Suprapubic skin (tissue), 4 donors: ENCODE results near the gene HNRNPA0. TPM values are rescaled to one million over a fixed set of nuclear protein-coding genes. Genes with fewer than 3 reads are reported as not detected.

Experiments used
- DNase-seq, 2 donors: peaks; one replicate each; pipeline ENCODE4 v3.0.0-alpha.2; 2019; ENCODE audit warnings: low spot score in 2 of 2
- H3K27ac ChIP-seq: fragments of 200-600 bp; sonication (generic); one replicate; pipeline ENCODE4 v1.5.1; 2019
- H3K27me3 ChIP-seq: fragments of 200-600 bp; sonication (generic); one replicate; pipeline ENCODE4 v1.5.1; 2019
- H3K36me3 ChIP-seq: fragments of 200-600 bp; sonication (generic); one replicate; pipeline ENCODE4 v1.5.1; 2019
- H3K4me1 ChIP-seq: fragments of 200-600 bp; sonication (generic); one replicate; pipeline ENCODE4 v1.5.1; 2019
- H3K4me3 ChIP-seq: fragments of 200-600 bp; sonication (generic); one replicate; pipeline ENCODE4 v1.5.1; 2019; ENCODE audit warnings: mild to moderate bottlenecking
- H3K9me3 ChIP-seq: fragments of 200-600 bp; sonication (generic); one replicate; pipeline ENCODE4 v1.5.1; 2019
- CTCF ChIP-seq, 2 donors: fragments of 200-600 bp in 1 of 2; fragments of 450-650 bp in 1 of 2; sonication (generic) in 1 of 2; IDR thresholded peaks; one replicate each; pipeline ENCODE4 v1.5.1; 2016 to 2019; ENCODE audit warnings: antibody characterized with exemption in 2 of 2, mild to moderate bottlenecking in 1 of 2, moderate library complexity in 1 of 2
- EP300 ChIP-seq: sonication (generic); formaldehyde crosslinking; IDR thresholded peaks from one replicate; pipeline ENCODE4 v1.6.1; 2017; ENCODE audit warnings: antibody characterized with exemption
- POLR2A ChIP-seq, 2 donors: fragments of 450-650 bp; IDR thresholded peaks; one replicate each; pipeline ENCODE4 v1.6.1; 2017; ENCODE audit warnings: antibody characterized with exemption in 2 of 2, mild to moderate bottlenecking in 2 of 2, moderate library complexity in 2 of 2
- POLR2AphosphoS5 ChIP-seq, 3 donors: sonication (generic); formaldehyde crosslinking; IDR thresholded peaks; one replicate each; pipeline ENCODE4 v1.6.1; 2017; ENCODE audit warnings: antibody characterized with exemption in 3 of 3
- WGBS: methylation state at CpG from one replicate; pipeline ENCODE4 v1.1.5; 2018; 5-methylcytosine and 5-hydroxymethylcytosine counted together
- total RNA-seq, 4 donors: library from RNA; depleted of rRNA; stranded (reverse); fragments of >200 nt; gene quantifications; one replicate each; pipeline ENCODE4 v1.1.0, GENCODE V29; 2016

The HNRNPA0 gene
- total RNA-seq, 4 donors from 2014 or later = 7.6 to 9.8 (median 8.7) TPM

DNA sequence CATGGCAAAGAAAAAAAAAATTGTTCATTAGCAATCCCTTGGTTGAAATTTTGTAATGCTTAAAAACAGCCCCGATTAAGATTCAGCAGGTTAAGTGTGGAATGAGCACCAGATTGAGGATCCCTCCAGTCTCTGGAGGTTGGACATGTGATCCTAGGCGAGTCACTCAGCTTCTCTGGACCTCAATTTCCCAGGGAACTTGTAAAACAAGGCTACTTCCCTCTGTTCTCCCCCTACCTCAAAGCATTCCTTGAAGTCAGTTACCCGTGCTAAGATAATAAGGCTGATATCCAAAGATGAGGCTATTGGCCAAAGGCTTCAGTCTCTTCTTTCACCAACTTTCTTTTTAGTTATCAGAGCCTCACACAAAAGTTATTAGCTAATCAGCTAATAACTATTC lies 21.2 kb downstream of the HNRNPA0 start:
- 87% methylated on average over 3 of the region's 3 CpGs for WGBS
- TF ChIP-seq CTCF (IDR thresholded peaks at IDR 0.05) (no peak), POLR2AphosphoS5 (IDR thresholded peaks at IDR 0.05) (no peak), POLR2A (IDR thresholded peaks at IDR 0.05) (no peak), EP300 (no peak)
- Histone ChIP-seq H3K9me3 (no peaks in the 10 kb centered on the region), H3K36me3 (no peaks in the 10 kb centered on the region), H3K4me3 (no peak overlapping the region), H3K4me1 (peaks cover 26% of the 10 kb centered on the region), H3K27me3 (no peaks in the 10 kb centered on the region), H3K27ac (no peak overlapping the region)
- DNase-seq = no peak

DNA sequence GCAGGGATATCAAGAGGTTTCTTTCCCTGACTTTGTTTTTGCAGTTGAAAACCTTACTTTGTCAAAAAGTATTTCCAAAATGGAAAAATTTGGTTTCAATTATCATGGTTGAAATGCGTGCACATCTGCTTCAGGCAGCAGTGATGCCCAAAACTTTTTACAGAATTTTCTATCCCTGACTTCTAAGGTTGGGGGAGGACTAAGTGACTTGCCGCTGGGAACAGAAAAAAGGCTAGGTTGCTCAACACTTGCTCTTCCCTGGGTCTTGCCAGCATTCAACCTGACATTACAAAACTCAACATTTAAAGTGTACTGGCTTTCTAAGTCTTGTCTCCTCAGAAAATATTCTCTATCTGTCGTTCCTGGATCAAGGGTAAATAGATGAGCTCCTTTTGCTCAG lies 23.0 kb downstream of the HNRNPA0 start:
- Histone ChIP-seq H3K27me3 (no peaks in the 10 kb centered on the region), H3K4me1 (peaks cover 19% of the 10 kb centered on the region), H3K9me3 (no peaks in the 10 kb centered on the region), H3K4me3 (no peak overlapping the region), H3K27ac (no peak overlapping the region), H3K36me3 (no peaks in the 10 kb centered on the region)
- TF ChIP-seq POLR2AphosphoS5 (IDR thresholded peaks at IDR 0.05) = no peak
- no peak for DNase-seq
- 57% methylated on average over 3 of the region's 3 CpGs for WGBS

GRCh38 chr5:137730336-137730735 lies 23.8 kb downstream of the HNRNPA0 start:
- H3K36me3 ChIP-seq = no peaks in the 10 kb centered on the region
- no peak overlapping the region for H3K27ac ChIP-seq
- TF ChIP-seq POLR2AphosphoS5 (IDR thresholded peaks at IDR 0.05) = no peak
- TF ChIP-seq EP300 = no peak
- no peak for TF ChIP-seq POLR2A (IDR thresholded peaks at IDR 0.05)
- H3K27me3 ChIP-seq = no peaks in the 10 kb centered on the region
- H3K9me3 ChIP-seq = no peaks in the 10 kb centered on the region
- DNase-seq = no peak
- no peak overlapping the region for H3K4me3 ChIP-seq
- H3K4me1 ChIP-seq = peaks cover 10% of the 10 kb centered on the region

GRCh38 chr5:137728048-137728447 lies 26.1 kb downstream of the HNRNPA0 start:
- Histone ChIP-seq H3K27ac (no peak overlapping the region), H3K36me3 (no peaks in the 10 kb centered on the region), H3K9me3 (no peaks in the 10 kb centered on the region), H3K27me3 (no peaks in the 10 kb centered on the region), H3K4me3 (no peak overlapping the region), H3K4me1 (peaks cover 2% of the 10 kb centered on the region)
- DNase-seq = no peak
- TF ChIP-seq EP300 (no peak), POLR2AphosphoS5 (IDR thresholded peaks at IDR 0.05) (no peak), POLR2A (IDR thresholded peaks at IDR 0.05) (no peak), CTCF (IDR thresholded peaks at IDR 0.05) (no peak)
- 88% methylated on average over 1 of the region's 1 CpG for WGBS

GRCh38 chr5:137727623-137728022 lies 26.5 kb downstream of the HNRNPA0 start:
- no peaks in the 10 kb centered on the region for H3K9me3 ChIP-seq
- no peak overlapping the region for H3K27ac ChIP-seq
- peaks cover 2% of the 10 kb centered on the region for H3K4me1 ChIP-seq
- no peak for DNase-seq
- 95% methylated on average over 2 of the region's 2 CpGs for WGBS
- TF ChIP-seq POLR2A (IDR thresholded peaks at IDR 0.05) (no peak), CTCF (IDR thresholded peaks at IDR 0.05) (no peak), POLR2AphosphoS5 (IDR thresholded peaks at IDR 0.05) (no peak), EP300 (no peak)
- no peaks in the 10 kb centered on the region for H3K36me3 ChIP-seq
- no peaks in the 10 kb centered on the region for H3K27me3 ChIP-seq
- no peak overlapping the region for H3K4me3 ChIP-seq

DNA sequence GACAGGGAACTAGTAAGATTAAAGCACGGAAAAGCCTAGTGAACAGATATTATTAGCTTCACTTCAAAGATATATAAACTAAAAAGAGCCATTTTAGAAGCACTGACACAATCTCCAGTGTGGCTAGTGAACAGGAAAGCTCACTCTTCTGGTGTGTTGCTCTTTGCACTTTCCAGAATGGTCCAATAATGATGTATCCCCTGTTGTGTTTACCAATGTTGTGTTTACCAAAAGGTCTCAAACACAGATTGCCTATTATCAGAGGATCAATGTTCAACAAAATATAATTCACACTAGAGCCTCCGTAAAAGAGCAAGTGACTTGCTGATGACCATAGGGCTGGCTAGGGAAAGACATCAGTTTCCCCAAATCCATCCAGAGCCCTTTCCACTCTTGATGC lies 29.9 kb downstream of the HNRNPA0 start:
- H3K9me3 ChIP-seq = no peaks in the 10 kb centered on the region
- no peak overlapping the region for H3K27ac ChIP-seq
- no peaks in the 10 kb centered on the region for H3K4me1 ChIP-seq
- no peak overlapping the region for H3K4me3 ChIP-seq
- no peaks in the 10 kb centered on the region for H3K36me3 ChIP-seq
- WGBS = 92% methylated on average over 2 of the region's 2 CpGs
- DNase-seq = no peak
- H3K27me3 ChIP-seq = no peaks in the 10 kb centered on the region
- TF ChIP-seq EP300 = no peak
- TF ChIP-seq POLR2AphosphoS5 (IDR thresholded peaks at IDR 0.05) = no peak
- no peak for TF ChIP-seq CTCF (IDR thresholded peaks at IDR 0.05)
- TF ChIP-seq POLR2A (IDR thresholded peaks at IDR 0.05) = no peak
